Measurements from ENCODE around the gene ATP2C2.

GRCh38 chr16:84351630-84352029 lies 16.7 kb upstream of the ATP2C2 start:
- no peak for TF ChIP-seq POLR2A (IDR thresholded peaks at IDR 0.05)
- TF ChIP-seq CTCF (IDR thresholded peaks at IDR 0.05): no peak
